HepG2 (cell line): ENCODE results near the gene RBL1. TPM values are rescaled to one million over a fixed set of nuclear protein-coding genes. Genes with fewer than 3 reads are reported as not detected.

ENCODE experiments used
- ATAC-seq: fragments of 200-7000 bp; cut with Tn5 transposase; 3 replicates; pipeline ENCODE4 v1.9.1; 2020; ENCODE audit warnings: mild to moderate bottlenecking, moderate library complexity
- BruUV-seq: library from RNA; stranded (reverse); fragments of 400-500 nt; replicated peaks from 2 replicates; lab custom pipeline; 2021; lab: Mats Ljungman, UMichigan
- CTCF ChIA-PET: fragments of 300-600 bp; formaldehyde crosslinking; extraction: SDS; loops from one replicate; lab custom pipeline; 2021; ENCODE audit warnings: low total read pairs, inconsistent platforms, low intra/inter-chr PET ratio; lab: Yijun Ruan, JAX
- POLR2A ChIA-PET: fragments of 350-600 bp; sonication (Branson Sonifier 250); formaldehyde crosslinking; loops from one replicate; lab custom pipeline; 2020; ENCODE audit warnings: antibody characterized with exemption, inconsistent platforms; lab: Yijun Ruan, JAX
- DNase-seq: peaks from one replicate; pipeline ENCODE4 v3.0.0-alpha.2; 2015; ENCODE audit warnings: low spot score
- FAIRE-seq: peaks from 3 replicates; lab custom pipeline; 2011; peaks lifted over from hg19 to GRCh38; lab: Jason Lieb, UNC
- H2AFZ ChIP-seq: one replicate; pipeline ENCODE4 v1.6.1; 2011; ENCODE audit warnings: low read length, inconsistent platforms
- H3K27ac ChIP-seq: fragments of 300-600 bp; 3 replicates; pipeline ENCODE4 v1.8.0; 2011; ENCODE audit warnings: mixed run types, mild to moderate bottlenecking, mixed read lengths, low read length, inconsistent platforms; ENCODE audit not compliant: insufficient read depth; ENCODE audit errors: extremely low read length
- H3K27me3 ChIP-seq, 2 experiments: fragments of 200-600 bp in 1 of 2; 2 replicates in 1 of 2; 3 replicates in 1 of 2; pipeline versions ENCODE4 v1.6.0 to v1.8.0; 2011; ENCODE audit warnings: low read length in 2 of 2, mild to moderate bottlenecking in 2 of 2, moderate library complexity in 2 of 2, inconsistent platforms in 1 of 2; ENCODE audit not compliant: insufficient read depth in 2 of 2, control insufficient read depth in 1 of 2
- H3K36me3 ChIP-seq, 2 experiments: fragments of 200-600 bp in 1 of 2; replicated peaks in 1 of 2; 2 replicates in 1 of 2; 3 replicates in 1 of 2; pipeline versions ENCODE4 v1.5.1 to v1.8.0; 2011; ENCODE audit warnings: low read length in 2 of 2, inconsistent platforms in 1 of 2; ENCODE audit not compliant: insufficient read depth in 2 of 2, control insufficient read depth in 1 of 2
- H3K4me1 ChIP-seq: 2 replicates; pipeline ENCODE4 v1.5.1; 2012; ENCODE audit warnings: low read length, inconsistent platforms; ENCODE audit not compliant: insufficient read depth
- H3K4me2 ChIP-seq: 2 replicates; pipeline ENCODE4 v1.6.0; 2011; ENCODE audit warnings: low read depth, low read length, inconsistent platforms
- H3K4me3 ChIP-seq, 3 experiments: fragments of 200-600 bp in 1 of 3; sonication (generic), shearing (Covaris generic) in 1 of 3; replicated peaks in 1 of 3; 2 replicates each; pipeline ENCODE4 v1.5.1; 2011 to 2016; ENCODE audit warnings: low read length in 3 of 3, inconsistent platforms in 2 of 3, low read depth in 2 of 3, mild to moderate bottlenecking in 2 of 3, control low read depth in 1 of 3, mixed read lengths in 1 of 3; ENCODE audit not compliant: insufficient read depth in 1 of 3
- H3K79me2 ChIP-seq: one replicate; pipeline ENCODE4 v1.6.1; 2011; ENCODE audit warnings: low read length, inconsistent platforms; ENCODE audit not compliant: insufficient read depth
- H3K9ac ChIP-seq: 2 replicates; pipeline ENCODE4 v1.6.0; 2011; ENCODE audit warnings: mild to moderate bottlenecking, low read depth, low read length, inconsistent platforms; ENCODE audit not compliant: insufficient read depth
- H3K9me3 ChIP-seq: 2 replicates; pipeline ENCODE4 v1.5.1; 2012; ENCODE audit warnings: mild to moderate bottlenecking, low read length
- H4K20me1 ChIP-seq: 2 replicates; pipeline ENCODE4 v1.6.0; 2011; ENCODE audit warnings: inconsistent platforms, mild to moderate bottlenecking, low read length, moderate library complexity; ENCODE audit not compliant: insufficient read depth
- FOSL2 ChIP-seq: sonication (generic); formaldehyde crosslinking; IDR thresholded peaks from 2 replicates; pipeline ENCODE4 v1.4.0; 2020; ENCODE audit warnings: missing genetic modification reagents
- GRHL1 ChIP-seq: sonication (generic); formaldehyde crosslinking; conservative IDR thresholded peaks from 2 replicates; pipeline ENCODE4 v1.8.0; 2022; ENCODE audit warnings: missing genetic modification reagents
- KIAA2018 ChIP-seq: sonication (generic); formaldehyde crosslinking; IDR thresholded peaks from 2 replicates; pipeline ENCODE4 v1.5.0; 2020; ENCODE audit warnings: mild to moderate bottlenecking, missing genetic modification reagents, borderline replicate concordance
- ZNF605 ChIP-seq: sonication (generic); formaldehyde crosslinking; IDR thresholded peaks from 2 replicates; pipeline ENCODE4 v1.8.0; 2022; ENCODE audit warnings: mild to moderate bottlenecking, missing genetic modification reagents
- WGBS: methylation state at CpG from one replicate; pipeline ENCODE4 v1.1.6; 2017; ENCODE audit warnings: low lambda C conversion rate; 5-methylcytosine and 5-hydroxymethylcytosine counted together
- in situ Hi-C: cut with HindIII; loops from 2 replicates; pipeline ENCODE4 v1.10.0; 2017; ENCODE audit warnings: low pct_unique_long_range_greater_than_20kb; ENCODE audit not compliant: extremely low pct_ligation_motif_present
- intact Hi-C: fragments of 100-400 bp; cut with micrococcal nuclease; formaldehyde crosslinking; loops from one replicate; pipeline ENCODE4 v1.10.0; 2022; ENCODE audit not compliant: unreplicated experiment
- polyA plus RNA-seq, 8 experiments: library from polyadenylated mRNA; depleted of rRNA in 3 of 8; stranded (reverse) in 7 of 8; unstranded in 1 of 8; fragments of >200 nt; fragmentation: Illumina TruSeq in 4 of 8; extraction: Trizol in 4 of 8; gene quantifications; 2 replicates each; pipeline versions ENCODE4 v1.2.1 to v1.2.3, GENCODE V29; 2011 to 2016; ENCODE audit warnings: low read depth in 4 of 8, missing spikeins in 1 of 8, mixed read lengths in 1 of 8; ENCODE audit not compliant: insufficient read depth in 1 of 8
- total RNA-seq, 5 experiments: library from RNA; depleted of rRNA; stranded (reverse); fragments of >200 nt; fragmentation: Illumina TruSeq; extraction: Trizol; gene quantifications; 2 replicates each; pipeline ENCODE4 v1.2.3, GENCODE V29; 2016; ENCODE audit warnings: low read depth in 1 of 5

Gene RBL1
- total and polyA plus RNA-seq, 2 of the 13 experiments (the other 11 are each of a cell fraction or from before 2014, with no cell fraction given): 6.0 to 27.5 TPM

- H3K27ac ChIP-seq: no peak overlapping the region
- in situ Hi-C loops: no loop called here
- no peak for TF ChIP-seq KIAA2018 (CRISPR knock-in tag)
- no peak for TF ChIP-seq GRHL1
- peak; percentile 70 for TF ChIP-seq FOSL2 (CRISPR knock-in tag)
- 0 out of 2 replicates have a peak, but pooled peaks have one; percentile 22 for TF ChIP-seq ZNF605 (CRISPR knock-in tag)
- TF ChIP-seq, all 625 proteins: peak for 2
Measured at GRCh38 chr20:37108676-37109075, 12.9 kb upstream of the RBL1 start.

More at GRCh38 chr20:37108676-37109075, 12.9 kb upstream of the RBL1 start:
- BruUV-seq: no TSS peak
- no peaks in the 10 kb centered on the region; a peak in 1 of 5 replicates for H3K27me3 ChIP-seq
- no peak overlapping the region for H3K4me3 ChIP-seq
- H2AFZ ChIP-seq: no peak overlapping the region
- 23% methylated on average over 4 of the region's 4 CpGs for WGBS
- H3K9ac ChIP-seq: no peak overlapping the region
- DNase-seq (no peak), FAIRE-seq (no peak), ATAC-seq (peak; percentile 47)
- CTCF ChIA-PET: no interaction called here
- POLR2A ChIA-PET: no interaction called here
- peaks cover 7% of the 10 kb centered on the region for H3K4me1 ChIP-seq
- intact Hi-C loops: no loop called here
- no peak overlapping the region for H3K4me2 ChIP-seq
- no peaks in the 10 kb centered on the region for H4K20me1 ChIP-seq
- no peaks in the 10 kb centered on the region for H3K9me3 ChIP-seq
- no peaks in the 10 kb centered on the region for H3K79me2 ChIP-seq
- no peaks in the 10 kb centered on the region for H3K36me3 ChIP-seq
